GM12874 (cell line): ENCODE data around the gene RHBDD3.
A peak's percentile ranks its signal among the peaks of the same experiment; 100 is the strongest.

Experiments used
- CTCF ChIP-seq: IDR thresholded peaks from 2 replicates; pipeline ENCODE4 v1.5.1; 2011; ENCODE audit warnings: low read depth, mild to moderate bottlenecking, control low read depth, low read length, moderate library complexity; ENCODE audit not compliant: insufficient read depth

Gene RHBDD3

GRCh38 chr22:29265305-29265704 is 2.5 kb downstream of the RHBDD3 start:
- TF ChIP-seq CTCF, result no peak

- no peak for TF ChIP-seq CTCF
Observed at GRCh38 chr22:29263791-29264276, 3.9 kb downstream of the RHBDD3 start.

GRCh38 chr22:29260601-29261315 is 7.0 kb downstream of the RHBDD3 start:
- no peak for TF ChIP-seq CTCF

- no peak for TF ChIP-seq CTCF
Observed at GRCh38 chr22:29260031-29260560, 7.7 kb downstream of the RHBDD3 start.

GRCh38 chr22:29259253-29259899 is 8.4 kb downstream of the RHBDD3 start:
- TF ChIP-seq CTCF, result 0 out of 2 replicates have a peak, but pooled peaks have one; percentile 5

- TF ChIP-seq CTCF, result no peak
Observed at GRCh38 chr22:29258407-29259252, 9.2 kb downstream of the RHBDD3 start.

GRCh38 chr22:29257751-29258181 is 10.0 kb downstream of the RHBDD3 start:
- TF ChIP-seq CTCF, result no peak
